ENCODE results near the gene FGF1.

Gene FGF1

GRCh38 chr5:142598338-142598700 is 87.6 kb downstream of the FGF1 start:
- Histone ChIP-seq H3K27ac (peak overlapping the region in 1 of 2 donors; percentile 64), H3K9me3 (no peaks in the 10 kb centered on the region), H3K36me3 (peaks cover 0 to 8% (median 0%) of the 10 kb centered on the region in 3 donors), H3K4me1 (peaks cover 0 to 42% (median 20%) of the 10 kb centered on the region in 4 donors), H3K27me3 (no peaks in the 10 kb centered on the region), H3K4me3 (no peak overlapping the region)
- intact Hi-C loops (cut with DNase I; ENCODE audit: low total_unique reads) = no loop called here
- no peak for TF ChIP-seq CTCF (IDR thresholded peaks at IDR 0.05)
- no peak for DNase-seq

GRCh38 chr5:142597546-142598337 is 88.1 kb downstream of the FGF1 start:
- Histone ChIP-seq H3K4me1 (peaks cover 0 to 42% (median 20%) of the 10 kb centered on the region in 4 donors), H3K4me3 (no peak overlapping the region), H3K27ac (no peak overlapping the region), H3K36me3 (peaks cover 0 to 8% (median 0%) of the 10 kb centered on the region in 3 donors), H3K9me3 (no peaks in the 10 kb centered on the region), H3K27me3 (no peaks in the 10 kb centered on the region)
- DNase-seq = no peak
- intact Hi-C loops (cut with DNase I; ENCODE audit: low total_unique reads) = no loop called here
- TF ChIP-seq CTCF (IDR thresholded peaks at IDR 0.05) = no peak

- intact Hi-C loops (cut with DNase I; ENCODE audit: low total_unique reads) = no loop called here
- Histone ChIP-seq H3K27me3 (no peaks in the 10 kb centered on the region), H3K9me3 (no peaks in the 10 kb centered on the region), H3K36me3 (peaks cover 0 to 8% (median 0%) of the 10 kb centered on the region in 3 donors), H3K4me1 (peaks cover 0 to 40% (median 20%) of the 10 kb centered on the region in 4 donors), H3K27ac (no peak overlapping the region), H3K4me3 (no peak overlapping the region)
- DNase-seq = no peak
- no peak for TF ChIP-seq CTCF (IDR thresholded peaks at IDR 0.05)
These were observed 88.9 kb downstream of the FGF1 start for GRCh38 chr5:142597025-142597424.

GRCh38 chr5:142592365-142592764 is 93.5 kb downstream of the FGF1 start:
- H3K27me3 ChIP-seq = no peaks in the 10 kb centered on the region
- no peak for DNase-seq
- no peaks in the 10 kb centered on the region for H3K9me3 ChIP-seq
- TF ChIP-seq CTCF (IDR thresholded peaks at IDR 0.05) = no peak
- H3K4me1 ChIP-seq = peaks cover 0 to 9% (median 0%) of the 10 kb centered on the region in 4 donors
- no peak overlapping the region for H3K27ac ChIP-seq
- peaks cover 0 to 8% (median 0%) of the 10 kb centered on the region in 3 donors for H3K36me3 ChIP-seq
- H3K4me3 ChIP-seq = no peak overlapping the region
- intact Hi-C loops (cut with DNase I; ENCODE audit: low total_unique reads) = no loop called here

- H3K4me1 ChIP-seq = peaks cover 0 to 9% (median 0%) of the 10 kb centered on the region in 4 donors
- H3K27me3 ChIP-seq = no peaks in the 10 kb centered on the region
- H3K9me3 ChIP-seq = no peaks in the 10 kb centered on the region
- intact Hi-C loops (cut with DNase I; ENCODE audit: low total_unique reads) = no loop called here
- no peak overlapping the region for H3K27ac ChIP-seq
- H3K36me3 ChIP-seq = peaks cover 0 to 8% (median 0%) of the 10 kb centered on the region in 3 donors
- no peak for DNase-seq
- H3K4me3 ChIP-seq = no peak overlapping the region
- no peak for TF ChIP-seq CTCF (IDR thresholded peaks at IDR 0.05)
These were observed 95.2 kb downstream of the FGF1 start for GRCh38 chr5:142590451-142591231.
